HEK293 (cell line): ENCODE data around the gene CACNB2.

Experiments used
- KLF16 ChIP-seq: fragments of 450-650 bp; formaldehyde crosslinking; IDR thresholded peaks from 2 replicates; pipeline ENCODE4 v1.5.1; 2017; ENCODE audit warnings: missing biosample characterization, missing genetic modification characterization
- ZNF571 ChIP-seq: fragments of 450-650 bp; formaldehyde crosslinking; IDR thresholded peaks from 2 replicates; pipeline ENCODE4 v1.5.0; 2017; ENCODE audit warnings: missing biosample characterization, missing genetic modification characterization
- TF ChIP-seq, protein P1 (sequence below): fragments of 450-650 bp; formaldehyde crosslinking; IDR thresholded peaks from 2 replicates; pipeline ENCODE4 v1.5.1; 2016; ENCODE audit warnings: missing biosample characterization, missing genetic modification characterization
- TF ChIP-seq, protein P2 (sequence below): fragments of 450-650 bp; formaldehyde crosslinking; IDR thresholded peaks from 2 replicates; pipeline ENCODE4 v1.5.1; 2016; ENCODE audit warnings: missing biosample characterization, missing genetic modification characterization
- TF ChIP-seq, protein P3 (sequence below): fragments of 450-650 bp; formaldehyde crosslinking; IDR thresholded peaks from 2 replicates; pipeline ENCODE4 v1.5.1; 2016; ENCODE audit warnings: missing biosample characterization, missing genetic modification characterization
- TF ChIP-seq, protein P4 (sequence below): fragments of 450-650 bp; formaldehyde crosslinking; IDR thresholded peaks from 2 replicates; pipeline ENCODE4 v1.5.1; 2016; ENCODE audit warnings: missing biosample characterization, missing genetic modification characterization

DNA sequence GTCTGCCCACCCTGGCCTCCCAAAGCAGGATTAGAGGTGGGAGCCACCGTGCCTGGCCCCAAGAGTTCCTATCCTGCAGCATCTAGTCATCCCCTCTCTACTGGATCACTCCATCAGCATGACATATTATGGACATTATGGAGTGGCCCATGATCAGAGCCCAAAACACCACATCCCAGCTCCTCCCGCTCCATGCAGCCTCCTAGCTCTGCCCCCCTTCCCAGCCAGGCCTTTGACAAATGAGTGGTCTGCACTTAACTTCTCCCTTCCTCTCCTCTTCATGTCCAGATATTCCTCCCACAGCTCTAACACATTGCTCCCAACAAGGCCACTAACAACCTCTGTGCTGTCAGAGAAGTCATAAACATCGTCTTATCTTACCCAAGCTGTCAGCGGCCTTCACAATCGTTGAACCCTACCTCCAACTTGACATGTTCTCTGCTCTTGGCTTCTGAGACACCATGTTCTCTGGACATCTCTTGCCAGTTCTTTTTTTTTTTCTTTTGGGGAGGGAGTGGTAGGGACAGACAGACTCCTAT lies 323.5 kb downstream of the CACNB2 start:
- TF ChIP-seq, protein P1, sequence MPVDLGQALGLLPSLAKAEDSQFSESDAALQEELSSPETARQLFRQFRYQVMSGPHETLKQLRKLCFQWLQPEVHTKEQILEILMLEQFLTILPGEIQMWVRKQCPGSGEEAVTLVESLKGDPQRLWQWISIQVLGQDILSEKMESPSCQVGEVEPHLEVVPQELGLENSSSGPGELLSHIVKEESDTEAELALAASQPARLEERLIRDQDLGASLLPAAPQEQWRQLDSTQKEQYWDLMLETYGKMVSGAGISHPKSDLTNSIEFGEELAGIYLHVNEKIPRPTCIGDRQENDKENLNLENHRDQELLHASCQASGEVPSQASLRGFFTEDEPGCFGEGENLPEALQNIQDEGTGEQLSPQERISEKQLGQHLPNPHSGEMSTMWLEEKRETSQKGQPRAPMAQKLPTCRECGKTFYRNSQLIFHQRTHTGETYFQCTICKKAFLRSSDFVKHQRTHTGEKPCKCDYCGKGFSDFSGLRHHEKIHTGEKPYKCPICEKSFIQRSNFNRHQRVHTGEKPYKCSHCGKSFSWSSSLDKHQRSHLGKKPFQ (tag by site-specific recombination): no peak
- TF ChIP-seq, protein P2, sequence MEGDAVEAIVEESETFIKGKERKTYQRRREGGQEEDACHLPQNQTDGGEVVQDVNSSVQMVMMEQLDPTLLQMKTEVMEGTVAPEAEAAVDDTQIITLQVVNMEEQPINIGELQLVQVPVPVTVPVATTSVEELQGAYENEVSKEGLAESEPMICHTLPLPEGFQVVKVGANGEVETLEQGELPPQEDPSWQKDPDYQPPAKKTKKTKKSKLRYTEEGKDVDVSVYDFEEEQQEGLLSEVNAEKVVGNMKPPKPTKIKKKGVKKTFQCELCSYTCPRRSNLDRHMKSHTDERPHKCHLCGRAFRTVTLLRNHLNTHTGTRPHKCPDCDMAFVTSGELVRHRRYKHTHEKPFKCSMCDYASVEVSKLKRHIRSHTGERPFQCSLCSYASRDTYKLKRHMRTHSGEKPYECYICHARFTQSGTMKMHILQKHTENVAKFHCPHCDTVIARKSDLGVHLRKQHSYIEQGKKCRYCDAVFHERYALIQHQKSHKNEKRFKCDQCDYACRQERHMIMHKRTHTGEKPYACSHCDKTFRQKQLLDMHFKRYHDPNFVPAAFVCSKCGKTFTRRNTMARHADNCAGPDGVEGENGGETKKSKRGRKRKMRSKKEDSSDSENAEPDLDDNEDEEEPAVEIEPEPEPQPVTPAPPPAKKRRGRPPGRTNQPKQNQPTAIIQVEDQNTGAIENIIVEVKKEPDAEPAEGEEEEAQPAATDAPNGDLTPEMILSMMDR (tag by site-specific recombination): no peak
- TF ChIP-seq, protein P3, sequence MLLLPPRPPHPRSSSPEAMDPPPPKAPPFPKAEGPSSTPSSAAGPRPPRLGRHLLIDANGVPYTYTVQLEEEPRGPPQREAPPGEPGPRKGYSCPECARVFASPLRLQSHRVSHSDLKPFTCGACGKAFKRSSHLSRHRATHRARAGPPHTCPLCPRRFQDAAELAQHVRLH (tag by site-specific recombination): no peak
- TF ChIP-seq, protein P4, sequence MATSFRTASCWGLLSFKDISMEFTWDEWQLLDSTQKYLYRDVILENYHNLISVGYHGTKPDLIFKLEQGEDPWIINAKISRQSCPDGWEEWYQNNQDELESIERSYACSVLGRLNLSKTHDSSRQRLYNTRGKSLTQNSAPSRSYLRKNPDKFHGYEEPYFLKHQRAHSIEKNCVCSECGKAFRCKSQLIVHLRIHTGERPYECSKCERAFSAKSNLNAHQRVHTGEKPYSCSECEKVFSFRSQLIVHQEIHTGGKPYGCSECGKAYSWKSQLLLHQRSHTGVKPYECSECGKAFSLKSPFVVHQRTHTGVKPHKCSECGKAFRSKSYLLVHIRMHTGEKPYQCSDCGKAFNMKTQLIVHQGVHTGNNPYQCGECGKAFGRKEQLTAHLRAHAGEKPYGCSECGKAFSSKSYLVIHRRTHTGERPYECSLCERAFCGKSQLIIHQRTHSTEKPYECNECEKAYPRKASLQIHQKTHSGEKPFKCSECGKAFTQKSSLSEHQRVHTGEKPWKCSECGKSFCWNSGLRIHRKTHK (tag by site-specific recombination): no peak
- TF ChIP-seq ZNF571 (tag by site-specific recombination) (no peak), KLF16 (tag by site-specific recombination) (no peak)
